Activated CD4-positive, alpha-beta T cell treated with anti-CD3 and anti-CD28 coated beads, Interleukin-2, amount 50 U/mL, for 4 hours (primary cell): Measurements from ENCODE around the gene IFNA13.

ENCODE experiments used
- DNase-seq, 2 experiments: peaks; one replicate each; pipeline ENCODE4 v3.0.0-alpha.2; 2020

IFNA13 gene

GRCh38 chr9:21357479-21358460, 10.1 kb downstream of the IFNA13 start:
- DNase-seq = no peak

DNA sequence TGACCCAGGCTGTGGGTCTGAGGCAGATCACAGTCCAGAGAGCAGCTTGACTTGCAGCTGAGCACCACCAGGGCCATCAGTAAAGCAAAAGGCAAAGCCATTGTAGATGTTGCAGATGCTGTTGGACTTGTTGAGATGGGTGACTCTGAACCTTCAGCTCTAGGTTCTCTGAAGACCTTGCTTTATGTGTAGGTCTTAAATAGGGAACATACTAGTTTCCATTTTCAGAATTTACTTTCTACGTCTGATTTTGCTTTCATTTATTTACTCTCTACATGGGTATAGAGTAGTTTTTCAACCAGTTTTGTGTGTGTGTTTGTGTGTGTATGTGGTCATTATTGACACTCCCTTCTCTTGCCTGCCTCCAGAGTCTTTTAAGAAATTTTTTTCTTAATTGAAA, 17.1 kb downstream of the IFNA13 start, which contains the start of gene IFNA6:
Gene IFNA6 (minus strand): TSS at position 101 of the 400 bp plus-strand sequence. CDS start 0 bp downstream, at position 101.
- no peak for DNase-seq

- no peak for DNase-seq
Measured at GRCh38 chr9:21348430-21348970, 19.4 kb downstream of the IFNA13 start.

- DNase-seq = no peak
Measured at GRCh38 chr9:21340735-21341134, 27.1 kb downstream of the IFNA13 start.

DNA sequence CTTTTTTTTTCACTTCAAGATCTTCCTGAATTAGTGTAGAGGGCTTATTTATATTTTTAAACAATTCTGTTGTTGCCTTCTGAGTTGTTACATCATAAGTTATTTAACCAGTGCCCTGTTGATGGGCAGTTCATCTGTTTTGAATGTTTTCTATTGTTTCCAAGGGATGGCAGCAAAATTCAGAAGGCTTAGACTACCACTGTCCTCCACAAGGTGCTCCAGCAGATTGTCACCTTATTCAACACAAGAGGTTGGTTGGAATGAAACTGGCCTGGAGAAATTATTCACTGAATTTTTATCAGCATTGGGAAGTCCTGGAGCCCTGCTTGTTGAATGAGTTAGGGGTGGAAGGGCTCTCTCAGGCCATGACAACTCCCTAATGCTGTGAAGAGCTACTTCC, 31.4 kb downstream of the IFNA13 start:
- no peak for DNase-seq

DNA sequence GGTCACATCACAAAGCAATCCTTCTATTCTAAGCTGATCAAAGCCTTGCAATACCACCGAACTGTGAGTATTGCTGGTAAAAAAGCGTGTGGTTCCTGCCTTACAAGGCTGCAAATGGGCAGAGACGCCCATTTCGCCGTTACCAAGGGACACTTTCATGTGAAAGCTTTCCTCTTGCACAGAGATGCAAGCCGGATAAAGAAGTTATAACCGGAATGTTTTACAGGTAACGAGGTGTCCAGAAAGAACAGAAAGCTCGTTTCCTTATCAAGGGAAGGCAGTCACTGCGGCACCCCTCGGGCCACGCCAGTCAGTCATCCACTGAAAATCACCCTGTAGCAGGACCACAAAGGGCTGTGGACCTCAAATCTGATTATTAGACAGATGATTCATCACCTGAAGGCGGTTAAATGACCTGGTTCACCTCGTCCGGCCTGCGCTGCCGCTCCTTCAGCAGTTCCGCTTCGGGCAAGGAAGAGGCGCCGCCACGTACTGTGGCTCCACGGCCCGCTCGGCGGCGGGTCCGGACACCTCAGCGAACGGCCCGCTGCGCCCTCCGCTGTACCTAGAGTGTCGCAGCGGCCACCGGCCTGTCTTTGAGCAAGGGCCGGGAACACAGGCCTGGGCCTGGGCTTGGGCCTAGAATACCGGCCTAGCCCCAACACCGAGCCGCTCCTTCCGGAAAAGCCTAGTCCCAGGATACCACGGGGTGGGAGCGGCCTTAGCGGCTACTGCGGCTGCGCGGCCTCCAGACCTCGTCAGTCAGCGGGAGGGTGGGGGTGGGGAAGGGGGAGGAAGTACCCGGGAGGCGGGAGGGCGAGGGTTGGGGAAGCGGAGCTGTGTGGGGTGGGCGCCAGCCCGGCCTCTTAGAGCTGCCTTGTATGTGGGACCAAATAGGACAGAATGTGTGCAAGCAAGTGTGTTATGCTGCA, 32.9 kb downstream of the IFNA13 start, which contains the start of gene KLHL9:
Gene KLHL9 (minus strand): TSS at position 704 of the 932 bp plus-strand sequence. CDS start 545 bp downstream, at position 159.
- DNase-seq = peak; percentile 77 to 85

GRCh38 chr9:21333226-21333625, 34.6 kb downstream of the IFNA13 start:
- no peak for DNase-seq

- DNase-seq = no peak
Measured at GRCh38 chr9:21331676-21332402, 36.0 kb downstream of the IFNA13 start.

DNA sequence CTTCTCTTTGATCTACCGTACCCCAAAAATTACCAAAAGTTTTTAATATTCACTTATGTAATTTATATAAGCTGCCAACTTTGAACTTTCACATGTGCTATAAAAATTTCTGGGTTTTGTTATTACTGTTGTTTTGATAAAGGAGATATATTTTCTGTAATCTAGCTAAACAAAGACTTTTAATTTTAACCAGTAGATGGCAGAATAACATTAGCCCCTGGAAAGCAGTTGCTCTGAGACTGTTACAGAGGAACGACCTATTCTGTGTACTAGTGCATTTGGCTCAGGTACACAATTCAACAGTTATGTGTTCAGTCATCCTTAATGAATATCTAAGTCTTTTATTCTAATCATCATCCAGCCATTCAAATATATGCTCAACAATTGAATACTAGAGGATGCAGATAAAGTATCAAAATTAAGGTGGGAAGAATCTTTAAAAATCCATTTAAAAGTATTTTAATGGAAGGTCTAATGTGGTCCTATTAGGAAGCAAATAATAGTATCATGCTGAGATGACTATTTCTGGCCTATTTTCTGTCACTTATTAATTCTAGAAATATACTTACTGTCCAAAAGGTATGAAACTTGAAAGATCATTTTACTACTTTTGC, 41.2 kb downstream of the IFNA13 start:
- DNase-seq = no peak

GRCh38 chr9:21324047-21324446, 43.8 kb downstream of the IFNA13 start:
- DNase-seq = no peak

DNA sequence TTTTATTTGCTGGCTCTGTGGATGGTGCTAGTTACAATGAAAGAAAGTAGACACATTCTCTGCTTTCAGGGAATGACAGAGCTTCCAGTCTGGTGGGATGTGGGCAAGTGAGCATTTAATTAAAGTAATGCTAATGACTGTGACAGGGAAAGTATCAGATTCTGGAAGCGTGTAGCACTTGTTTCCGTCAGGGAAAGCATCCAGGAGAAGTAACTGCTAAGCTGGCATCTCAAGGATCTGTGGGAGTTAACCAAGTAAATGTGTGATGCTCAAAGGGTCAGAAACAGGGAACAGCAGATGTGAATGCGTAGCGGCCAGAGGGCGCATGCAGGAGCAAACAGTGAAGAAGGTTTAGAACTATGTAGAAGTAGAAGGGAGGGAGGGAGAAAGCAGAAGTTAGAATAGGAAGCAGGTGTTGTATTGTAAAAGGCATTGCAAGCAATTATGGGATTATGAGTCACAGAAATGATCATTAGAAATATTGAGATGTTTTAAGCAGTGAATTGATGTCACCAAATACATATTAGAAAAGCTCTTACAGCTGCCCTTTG, 44.9 kb downstream of the IFNA13 start:
- DNase-seq = no peak

GRCh38 chr9:21320465-21320864, 47.4 kb downstream of the IFNA13 start:
- DNase-seq = no peak

GRCh38 chr9:21317956-21318923, 49.6 kb downstream of the IFNA13 start:
- DNase-seq = peak in 1 of 2 experiments; percentile 9
